ENCODE measurements around the gene ZNF844.

Gene ZNF844

GRCh38 chr19:12117201-12117970, 52.9 kb downstream of the ZNF844 start:
- Histone ChIP-seq H3K36me3 (ENCODE audit: control insufficient read depth, low read length) (no peaks in the 10 kb centered on the region), H3K4me1 (ENCODE audit: control insufficient read depth, low read length) (no peaks in the 10 kb centered on the region), H3K4me3 (ENCODE audit: low read length) (no peak overlapping the region), H3K9me2 (replicated peaks; ENCODE audit: control insufficient read depth, low read length) (no peaks in the 10 kb centered on the region), H3K9me3 (ENCODE audit: control insufficient read depth, insufficient read depth, low read length) (no peaks in the 10 kb centered on the region), H3K4me2 (ENCODE audit: low read length) (no peak overlapping the region), H4K20me1 (ENCODE audit: control insufficient read depth, insufficient read depth, low read depth, low read length) (no peaks in the 10 kb centered on the region), H3F3A (ENCODE audit: control insufficient read depth, insufficient read depth) (no peaks in the 10 kb centered on the region), H3K79me2 (ENCODE audit: control insufficient read depth, low read length) (no peaks in the 10 kb centered on the region), H3K27ac (ENCODE audit: low read depth, low read length) (no peak overlapping the region), H3K27me3 (ENCODE audit: control insufficient read depth, low read length) (no peaks in the 10 kb centered on the region)
- TF ChIP-seq, protein P1, sequence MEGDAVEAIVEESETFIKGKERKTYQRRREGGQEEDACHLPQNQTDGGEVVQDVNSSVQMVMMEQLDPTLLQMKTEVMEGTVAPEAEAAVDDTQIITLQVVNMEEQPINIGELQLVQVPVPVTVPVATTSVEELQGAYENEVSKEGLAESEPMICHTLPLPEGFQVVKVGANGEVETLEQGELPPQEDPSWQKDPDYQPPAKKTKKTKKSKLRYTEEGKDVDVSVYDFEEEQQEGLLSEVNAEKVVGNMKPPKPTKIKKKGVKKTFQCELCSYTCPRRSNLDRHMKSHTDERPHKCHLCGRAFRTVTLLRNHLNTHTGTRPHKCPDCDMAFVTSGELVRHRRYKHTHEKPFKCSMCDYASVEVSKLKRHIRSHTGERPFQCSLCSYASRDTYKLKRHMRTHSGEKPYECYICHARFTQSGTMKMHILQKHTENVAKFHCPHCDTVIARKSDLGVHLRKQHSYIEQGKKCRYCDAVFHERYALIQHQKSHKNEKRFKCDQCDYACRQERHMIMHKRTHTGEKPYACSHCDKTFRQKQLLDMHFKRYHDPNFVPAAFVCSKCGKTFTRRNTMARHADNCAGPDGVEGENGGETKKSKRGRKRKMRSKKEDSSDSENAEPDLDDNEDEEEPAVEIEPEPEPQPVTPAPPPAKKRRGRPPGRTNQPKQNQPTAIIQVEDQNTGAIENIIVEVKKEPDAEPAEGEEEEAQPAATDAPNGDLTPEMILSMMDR (IDR thresholded peaks at IDR 0.05; ENCODE audit: low read depth, low read length, poor library complexity, severe bottlenecking): no peak
- TF ChIP-seq EZH2phosphoT487 (IDR thresholded peaks at IDR 0.05; ENCODE audit: borderline replicate concordance, low read length): no peak

- no peak overlapping the region for H3K4me3 ChIP-seq (ENCODE audit: low read length)
- no peaks in the 10 kb centered on the region for H3K4me1 ChIP-seq (ENCODE audit: control insufficient read depth, low read length)
- TF ChIP-seq EZH2phosphoT487 (IDR thresholded peaks at IDR 0.05; ENCODE audit: borderline replicate concordance, low read length): no peak
- TF ChIP-seq, protein P1 (IDR thresholded peaks at IDR 0.05; ENCODE audit: low read depth, low read length, poor library complexity, severe bottlenecking): peak; percentile 64
- H3K79me2 ChIP-seq (ENCODE audit: control insufficient read depth, low read length): no peaks in the 10 kb centered on the region
- H3K27ac ChIP-seq (ENCODE audit: low read depth, low read length): no peak overlapping the region
- no peaks in the 10 kb centered on the region for H3K9me3 ChIP-seq (ENCODE audit: control insufficient read depth, insufficient read depth, low read length)
- H4K20me1 ChIP-seq (ENCODE audit: control insufficient read depth, insufficient read depth, low read depth, low read length): no peaks in the 10 kb centered on the region
- no peak overlapping the region for H3K4me2 ChIP-seq (ENCODE audit: low read length)
- no peaks in the 10 kb centered on the region for H3F3A ChIP-seq (ENCODE audit: control insufficient read depth, insufficient read depth)
- H3K36me3 ChIP-seq (ENCODE audit: control insufficient read depth, low read length): peaks cover 3% of the 10 kb centered on the region
- no peaks in the 10 kb centered on the region for H3K27me3 ChIP-seq (ENCODE audit: control insufficient read depth, low read length)
- no peaks in the 10 kb centered on the region for H3K9me2 ChIP-seq (replicated peaks; ENCODE audit: control insufficient read depth, low read length)
These were observed 62.2 kb downstream of the ZNF844 start for GRCh38 chr19:12126707-12127106.
